Measurements from ENCODE around the gene MIX23.

DNA sequence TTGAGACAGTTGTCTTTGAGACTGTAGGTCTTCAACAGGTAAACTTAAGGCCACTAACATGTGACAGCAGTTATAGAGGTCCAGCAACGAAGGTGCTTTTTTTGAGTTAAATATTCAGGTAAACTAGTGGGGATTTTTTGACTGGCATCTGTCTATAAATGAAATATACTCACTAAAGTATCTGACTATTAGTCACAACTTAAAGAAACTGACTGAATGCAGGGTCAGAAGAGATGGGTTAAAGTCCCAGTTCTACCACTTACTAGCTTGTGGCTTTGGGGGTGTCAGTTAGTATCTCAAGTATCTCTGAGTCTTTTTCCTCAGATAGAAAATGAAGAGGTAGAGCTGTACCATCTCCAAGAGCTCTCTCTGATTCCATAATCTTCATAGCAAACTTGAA is 18.0 kb downstream of the MIX23 start:
- TF ChIP-seq, protein P1, sequence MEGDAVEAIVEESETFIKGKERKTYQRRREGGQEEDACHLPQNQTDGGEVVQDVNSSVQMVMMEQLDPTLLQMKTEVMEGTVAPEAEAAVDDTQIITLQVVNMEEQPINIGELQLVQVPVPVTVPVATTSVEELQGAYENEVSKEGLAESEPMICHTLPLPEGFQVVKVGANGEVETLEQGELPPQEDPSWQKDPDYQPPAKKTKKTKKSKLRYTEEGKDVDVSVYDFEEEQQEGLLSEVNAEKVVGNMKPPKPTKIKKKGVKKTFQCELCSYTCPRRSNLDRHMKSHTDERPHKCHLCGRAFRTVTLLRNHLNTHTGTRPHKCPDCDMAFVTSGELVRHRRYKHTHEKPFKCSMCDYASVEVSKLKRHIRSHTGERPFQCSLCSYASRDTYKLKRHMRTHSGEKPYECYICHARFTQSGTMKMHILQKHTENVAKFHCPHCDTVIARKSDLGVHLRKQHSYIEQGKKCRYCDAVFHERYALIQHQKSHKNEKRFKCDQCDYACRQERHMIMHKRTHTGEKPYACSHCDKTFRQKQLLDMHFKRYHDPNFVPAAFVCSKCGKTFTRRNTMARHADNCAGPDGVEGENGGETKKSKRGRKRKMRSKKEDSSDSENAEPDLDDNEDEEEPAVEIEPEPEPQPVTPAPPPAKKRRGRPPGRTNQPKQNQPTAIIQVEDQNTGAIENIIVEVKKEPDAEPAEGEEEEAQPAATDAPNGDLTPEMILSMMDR (IDR thresholded peaks at IDR 0.05 in 8 of 11, conservative IDR thresholded peaks at IDR 0.05 in 3 of 11) = no peak
- TF ChIP-seq POLR2AphosphoS5 (IDR thresholded peaks at IDR 0.05) = no peak
- no peak for TF ChIP-seq POLR2A (IDR thresholded peaks at IDR 0.05)

Data from spleen (tissue), 7 donors.